Measurements from ENCODE around the gene SPATA16. TPM values are rescaled to one million over a fixed set of nuclear protein-coding genes. Genes with fewer than 3 reads are reported as not detected.

The SPATA16 gene
- total and polyA plus RNA-seq, 2 donors (not counting 3 experiments of a cell fraction or from before 2014, with no cell fraction given) = not detected

DNA sequence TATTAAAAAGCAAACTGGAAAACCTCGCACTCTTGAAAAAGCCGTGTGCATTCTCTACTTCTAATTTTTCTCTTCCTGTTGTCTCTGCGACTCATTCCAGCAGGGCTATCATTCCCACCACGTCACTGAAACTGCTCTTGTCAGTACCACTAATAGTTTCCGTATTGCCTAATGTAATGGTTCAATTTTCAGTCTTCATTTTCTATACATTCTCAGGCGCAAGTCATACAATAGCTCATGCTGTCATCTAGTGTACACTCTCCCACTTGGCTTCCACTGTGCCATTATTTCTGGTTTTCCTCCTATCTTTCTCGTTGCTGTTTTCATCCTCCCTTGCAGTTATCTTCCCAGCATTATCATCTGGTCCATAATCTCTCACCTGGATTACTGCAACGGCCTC is 160.2 kb downstream of the SPATA16 start:
- H3K36me3 ChIP-seq (ENCODE audit: control insufficient read depth in 2 of 2, extremely low read depth in 1 of 2, insufficient read depth in 2 of 2, low read length in 2 of 2) = no peaks in the 10 kb centered on the region
- ChIA-PET CTCF (interaction anchor here (1.2 kb wide), 1 partner anchor 9 kb away, joined by 3 read pairs; no protein-coding TSS in a partner anchor), POLR2A (no interaction called here)
- no peaks in the 10 kb centered on the region for H3K79me2 ChIP-seq (ENCODE audit: control insufficient read depth, insufficient read depth, low read length)
- no peak overlapping the region for H3K9ac ChIP-seq (replicated peaks; ENCODE audit: extremely low read depth, insufficient read depth, low read length)
- no TSS peak for BruUV-seq (replicated peaks)
- no peak overlapping the region for H3K4me3 ChIP-seq (replicated peaks in 1 of 3; ENCODE audit: insufficient read depth in 1 of 3, low read depth in 1 of 3, low read length in 3 of 3)
- DNase-seq (ENCODE audit: low read depth, low spot score) (peak; percentile 9), FAIRE-seq (no peak)
- no peak overlapping the region for H2AFZ ChIP-seq (ENCODE audit: low read depth, low read length)
- no peak overlapping the region for H3K27ac ChIP-seq (ENCODE audit: insufficient read depth, low read depth, low read length)
- dilution Hi-C loops (cut with MboI; ENCODE audit: extremely low pct_ligation_motif_present, low sequenced_read_pairs) (no loop called here), intact Hi-C loops (cut with micrococcal nuclease) (no loop called here)
- TF ChIP-seq JUN (IDR thresholded peaks at IDR 0.05; ENCODE audit: borderline replicate concordance, insufficient read depth, insufficient read length, low read depth) = no peak
- H3K4me2 ChIP-seq (ENCODE audit: insufficient read depth, low read length) = no peak overlapping the region
- H3K9me1 ChIP-seq (replicated peaks; ENCODE audit: control insufficient read depth, extremely low read depth, insufficient read depth, low read length) = no peaks in the 10 kb centered on the region
- no peaks in the 10 kb centered on the region for H3K27me3 ChIP-seq (ENCODE audit: control insufficient read depth in 2 of 2, insufficient read depth in 2 of 2, low read length in 2 of 2)
- no peaks in the 10 kb centered on the region for H3K4me1 ChIP-seq (ENCODE audit: control insufficient read depth, extremely low read depth, insufficient read depth, low read length)
- H4K20me1 ChIP-seq (replicated peaks; ENCODE audit: control insufficient read depth, extremely low read depth, insufficient read depth, low read length) = no peaks in the 10 kb centered on the region
- no peaks in the 10 kb centered on the region for H3K9me3 ChIP-seq (replicated peaks; ENCODE audit: control insufficient read depth, insufficient read depth, low read length)

DNA sequence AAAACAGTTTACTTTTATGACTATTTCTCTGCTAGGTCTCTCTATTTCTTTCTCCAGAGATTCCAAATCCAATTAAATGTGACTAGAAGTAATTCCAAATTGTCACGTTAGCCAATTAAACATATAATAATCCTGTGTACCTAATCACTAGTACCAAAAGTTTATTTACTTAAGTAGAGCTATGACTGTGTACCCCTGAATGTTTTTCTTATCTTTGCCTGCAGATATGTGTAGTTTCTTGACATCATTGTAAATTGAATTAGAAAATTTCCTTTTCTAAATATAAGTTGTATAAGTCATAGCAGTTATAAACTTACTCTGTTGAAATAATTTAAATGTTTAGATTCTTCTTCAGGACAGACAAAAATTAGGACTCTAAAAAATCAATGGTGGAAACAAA is 163.3 kb downstream of the SPATA16 start:
- dilution Hi-C loops (cut with MboI; ENCODE audit: extremely low pct_ligation_motif_present, low sequenced_read_pairs) = no loop called here

More for the DNA sequence above, 163.3 kb downstream of the SPATA16 start:
- no peaks in the 10 kb centered on the region for H3K79me2 ChIP-seq (ENCODE audit: control insufficient read depth, insufficient read depth, low read length)
- H3K9me1 ChIP-seq (replicated peaks; ENCODE audit: control insufficient read depth, extremely low read depth, insufficient read depth, low read length) = no peaks in the 10 kb centered on the region
- intact Hi-C loops (cut with micrococcal nuclease) = no loop called here
- no peaks in the 10 kb centered on the region for H4K20me1 ChIP-seq (replicated peaks; ENCODE audit: control insufficient read depth, extremely low read depth, insufficient read depth, low read length)
- BruUV-seq (replicated peaks) = no TSS peak
- no peak overlapping the region for H3K4me2 ChIP-seq (ENCODE audit: insufficient read depth, low read length)
- H3K4me1 ChIP-seq (ENCODE audit: control insufficient read depth, extremely low read depth, insufficient read depth, low read length) = no peaks in the 10 kb centered on the region
- no peaks in the 10 kb centered on the region for H3K9me3 ChIP-seq (replicated peaks; ENCODE audit: control insufficient read depth, insufficient read depth, low read length)
- no peak overlapping the region for H2AFZ ChIP-seq (ENCODE audit: low read depth, low read length)
- ChIA-PET POLR2A (no interaction called here), CTCF (interaction anchor here (1.4 to 1.6 kb wide), 3 partner anchors 9 to 95 kb away, joined by 3 to 4 read pairs (median 3); no protein-coding TSS in a partner anchor)
- no peak overlapping the region for H3K27ac ChIP-seq (ENCODE audit: insufficient read depth, low read depth, low read length)
- H3K27me3 ChIP-seq (ENCODE audit: control insufficient read depth in 2 of 2, insufficient read depth in 2 of 2, low read length in 2 of 2) = no peaks in the 10 kb centered on the region
- FAIRE-seq = no peak
- H3K36me3 ChIP-seq (ENCODE audit: control insufficient read depth in 2 of 2, extremely low read depth in 1 of 2, insufficient read depth in 2 of 2, low read length in 2 of 2) = no peaks in the 10 kb centered on the region
- no peak overlapping the region for H3K9ac ChIP-seq (replicated peaks; ENCODE audit: extremely low read depth, insufficient read depth, low read length)
- no peak overlapping the region for H3K4me3 ChIP-seq (replicated peaks in 1 of 3; ENCODE audit: insufficient read depth in 1 of 3, low read depth in 1 of 3, low read length in 3 of 3)
- DNase-seq (ENCODE audit: low read depth, low spot score) = peak; percentile 51
- TF ChIP-seq, protein P1, sequence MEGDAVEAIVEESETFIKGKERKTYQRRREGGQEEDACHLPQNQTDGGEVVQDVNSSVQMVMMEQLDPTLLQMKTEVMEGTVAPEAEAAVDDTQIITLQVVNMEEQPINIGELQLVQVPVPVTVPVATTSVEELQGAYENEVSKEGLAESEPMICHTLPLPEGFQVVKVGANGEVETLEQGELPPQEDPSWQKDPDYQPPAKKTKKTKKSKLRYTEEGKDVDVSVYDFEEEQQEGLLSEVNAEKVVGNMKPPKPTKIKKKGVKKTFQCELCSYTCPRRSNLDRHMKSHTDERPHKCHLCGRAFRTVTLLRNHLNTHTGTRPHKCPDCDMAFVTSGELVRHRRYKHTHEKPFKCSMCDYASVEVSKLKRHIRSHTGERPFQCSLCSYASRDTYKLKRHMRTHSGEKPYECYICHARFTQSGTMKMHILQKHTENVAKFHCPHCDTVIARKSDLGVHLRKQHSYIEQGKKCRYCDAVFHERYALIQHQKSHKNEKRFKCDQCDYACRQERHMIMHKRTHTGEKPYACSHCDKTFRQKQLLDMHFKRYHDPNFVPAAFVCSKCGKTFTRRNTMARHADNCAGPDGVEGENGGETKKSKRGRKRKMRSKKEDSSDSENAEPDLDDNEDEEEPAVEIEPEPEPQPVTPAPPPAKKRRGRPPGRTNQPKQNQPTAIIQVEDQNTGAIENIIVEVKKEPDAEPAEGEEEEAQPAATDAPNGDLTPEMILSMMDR (IDR thresholded peaks at IDR 0.05; ENCODE audit: extremely low read depth in 1 of 2, insufficient read depth in 1 of 2, low read depth in 1 of 2, low read length in 2 of 2) = no peak
- TF ChIP-seq POLR2AphosphoS5 (IDR thresholded peaks at IDR 0.05; ENCODE audit: insufficient read depth, low read depth, low read length) = no peak
- TF ChIP-seq POLR2A (IDR thresholded peaks at IDR 0.05; ENCODE audit: low read depth, low read length) = no peak
- TF ChIP-seq MYC (IDR thresholded peaks at IDR 0.05; ENCODE audit: low read depth, low read length) = no peak
- TF ChIP-seq FOS (IDR thresholded peaks at IDR 0.05; ENCODE audit: borderline replicate concordance, insufficient read depth, low read length) = no peak
- no peak for TF ChIP-seq GATA2 (IDR thresholded peaks at IDR 0.05; ENCODE audit: insufficient read depth, insufficient read length, low read depth, low read length)
- TF ChIP-seq, protein P2, sequence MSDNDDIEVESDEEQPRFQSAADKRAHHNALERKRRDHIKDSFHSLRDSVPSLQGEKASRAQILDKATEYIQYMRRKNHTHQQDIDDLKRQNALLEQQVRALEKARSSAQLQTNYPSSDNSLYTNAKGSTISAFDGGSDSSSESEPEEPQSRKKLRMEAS (IDR thresholded peaks at IDR 0.05; ENCODE audit: insufficient read depth, insufficient read length) = no peak
- TF ChIP-seq JUN (IDR thresholded peaks at IDR 0.05; ENCODE audit: borderline replicate concordance, insufficient read depth, insufficient read length, low read depth) = no peak
- no peak for TF ChIP-seq EZH2 (IDR thresholded peaks at IDR 0.05; ENCODE audit: borderline replicate concordance, low read depth, low read length, severe bottlenecking)
